Upper lobe of left lung (tissue), 6 donors: ENCODE measurements around the gene KIF25. TPM values are rescaled to one million over a fixed set of nuclear protein-coding genes. Genes with fewer than 3 reads are reported as not detected.

ENCODE experiments used
- ATAC-seq, 2 donors: fragments of 200-7000 bp; cut with Tn5 transposase; one replicate each; pipeline ENCODE4 v1.9.1; 2022; ENCODE audit warnings: mild to moderate bottlenecking in 2 of 2, moderate library complexity in 2 of 2; ENCODE audit not compliant: low FRiP score in 2 of 2
- DNase-seq, 2 donors: peaks; one replicate each; pipeline ENCODE4 v3.0.0-alpha.2; 2019 to 2020
- H3K27ac ChIP-seq, 4 donors: fragments of 200-600 bp; sonication (generic); one replicate each; pipeline ENCODE4 v1.5.1; 2016 to 2019
- H3K27me3 ChIP-seq, 4 donors: fragments of 200-600 bp; sonication (generic); one replicate each; pipeline ENCODE4 v1.5.1; 2017 to 2019
- H3K36me3 ChIP-seq, 4 donors: fragments of 200-600 bp; sonication (generic); one replicate each; pipeline ENCODE4 v1.5.1; 2016 to 2019
- H3K4me1 ChIP-seq, 4 donors: fragments of 200-600 bp; sonication (generic); one replicate each; pipeline ENCODE4 v1.5.1; 2018 to 2019
- H3K4me3 ChIP-seq, 4 donors: fragments of 200-600 bp; sonication (generic); one replicate each; pipeline ENCODE4 v1.5.1; 2017 to 2019; ENCODE audit warnings: mild to moderate bottlenecking in 2 of 4, moderate library complexity in 1 of 4
- H3K9me3 ChIP-seq, 4 donors: fragments of 200-600 bp; sonication (generic); one replicate each; pipeline ENCODE4 v1.5.1; 2018 to 2019
- EP300 ChIP-seq, 4 donors: sonication (generic); formaldehyde crosslinking; IDR thresholded peaks; one replicate each; pipeline ENCODE4 v1.5.1; 2017; ENCODE audit warnings: antibody characterized with exemption in 4 of 4, control low read depth in 2 of 4
- POLR2A ChIP-seq, 4 donors: fragments of 450-650 bp; IDR thresholded peaks; one replicate each; pipeline ENCODE4 v1.5.1; 2016 to 2017; ENCODE audit warnings: antibody characterized with exemption in 4 of 4, mild to moderate bottlenecking in 2 of 4
- POLR2AphosphoS5 ChIP-seq, 2 donors: sonication (generic); formaldehyde crosslinking; IDR thresholded peaks; one replicate each; pipeline ENCODE4 v1.5.1; 2017; ENCODE audit warnings: antibody characterized with exemption in 2 of 2
- WGBS, 2 donors: methylation state at CpG; one replicate each; pipeline ENCODE4 v1.1.5; 2017 to 2018; 5-methylcytosine and 5-hydroxymethylcytosine counted together
- total RNA-seq, 6 donors: library from RNA; depleted of rRNA in 4 of 6; stranded (reverse); fragments of >200 nt in 4 of 6; gene quantifications; one replicate each; pipeline versions ENCODE4 v1.1.0 to v1.2.1, GENCODE V29; 2016 to 2021
- TF ChIP-seq, protein P1 (sequence below), 6 experiments: fragments of 450-650 bp in 4 of 6; fragments of 200-600 bp in 2 of 6; sonication (generic) in 2 of 6; IDR thresholded peaks; one replicate each; pipeline ENCODE4 v1.5.1; 2016 to 2019; ENCODE audit warnings: antibody characterized with exemption in 6 of 6
- donor health status: DM: no; HTN: no; CAD: no; lungs with moderate emphysema.
- donor health status: DM: no; HTN: yes; CAD: no; lungs with severe emphysema.

KIF25 gene
- total RNA-seq, 6 donors from 2014 or later = 0.17 to 0.54 (median 0.30) TPM; not detected in 3

GRCh38 chr6:167956983-167957492 lies 40.4 kb upstream of the KIF25 start:
- Histone ChIP-seq H3K27ac (peak overlapping the region in 3 of 4 donors; percentile 6 to 46 (median 32)), H3K4me3 (no peak overlapping the region), H3K9me3 (no peaks in the 10 kb centered on the region), H3K4me1 (peaks cover 0 to 6% (median 4%) of the 10 kb centered on the region in 4 donors), H3K36me3 (peaks cover 0 to 35% (median 10%) of the 10 kb centered on the region in 4 donors), H3K27me3 (no peaks in the 10 kb centered on the region)
- ATAC-seq (peak; percentile 28 to 72), DNase-seq (peak in 1 of 2 donors; percentile 22)
- TF ChIP-seq EP300 (IDR thresholded peaks at IDR 0.05) (no peak), POLR2AphosphoS5 (IDR thresholded peaks at IDR 0.05) (no peak), POLR2A (IDR thresholded peaks at IDR 0.05) (no peak)
- TF ChIP-seq, protein P1, sequence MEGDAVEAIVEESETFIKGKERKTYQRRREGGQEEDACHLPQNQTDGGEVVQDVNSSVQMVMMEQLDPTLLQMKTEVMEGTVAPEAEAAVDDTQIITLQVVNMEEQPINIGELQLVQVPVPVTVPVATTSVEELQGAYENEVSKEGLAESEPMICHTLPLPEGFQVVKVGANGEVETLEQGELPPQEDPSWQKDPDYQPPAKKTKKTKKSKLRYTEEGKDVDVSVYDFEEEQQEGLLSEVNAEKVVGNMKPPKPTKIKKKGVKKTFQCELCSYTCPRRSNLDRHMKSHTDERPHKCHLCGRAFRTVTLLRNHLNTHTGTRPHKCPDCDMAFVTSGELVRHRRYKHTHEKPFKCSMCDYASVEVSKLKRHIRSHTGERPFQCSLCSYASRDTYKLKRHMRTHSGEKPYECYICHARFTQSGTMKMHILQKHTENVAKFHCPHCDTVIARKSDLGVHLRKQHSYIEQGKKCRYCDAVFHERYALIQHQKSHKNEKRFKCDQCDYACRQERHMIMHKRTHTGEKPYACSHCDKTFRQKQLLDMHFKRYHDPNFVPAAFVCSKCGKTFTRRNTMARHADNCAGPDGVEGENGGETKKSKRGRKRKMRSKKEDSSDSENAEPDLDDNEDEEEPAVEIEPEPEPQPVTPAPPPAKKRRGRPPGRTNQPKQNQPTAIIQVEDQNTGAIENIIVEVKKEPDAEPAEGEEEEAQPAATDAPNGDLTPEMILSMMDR (IDR thresholded peaks at IDR 0.05) = no peak
- 79 to 80% methylated on average over 8 of the region's 8 CpGs for WGBS, 2 donors

GRCh38 chr6:167957626-167958025 lies 39.8 kb upstream of the KIF25 start:
- Histone ChIP-seq H3K36me3 (peaks cover 0 to 34% (median 7%) of the 10 kb centered on the region in 4 donors), H3K4me3 (no peak overlapping the region), H3K27ac (peak overlapping the region in 1 of 4 donors; percentile 46), H3K4me1 (peaks cover 0 to 6% (median 4%) of the 10 kb centered on the region in 4 donors), H3K9me3 (no peaks in the 10 kb centered on the region), H3K27me3 (no peaks in the 10 kb centered on the region)
- no peak for TF ChIP-seq EP300 (IDR thresholded peaks at IDR 0.05)
- TF ChIP-seq POLR2A (IDR thresholded peaks at IDR 0.05) = no peak
- TF ChIP-seq POLR2AphosphoS5 (IDR thresholded peaks at IDR 0.05) = no peak
- TF ChIP-seq, protein P1 (IDR thresholded peaks at IDR 0.05) = no peak
- ATAC-seq = no peak
- DNase-seq = no peak
- 92 to 100% methylated on average over 4 to 6 of the region's 6 CpGs for WGBS, 2 donors

DNA sequence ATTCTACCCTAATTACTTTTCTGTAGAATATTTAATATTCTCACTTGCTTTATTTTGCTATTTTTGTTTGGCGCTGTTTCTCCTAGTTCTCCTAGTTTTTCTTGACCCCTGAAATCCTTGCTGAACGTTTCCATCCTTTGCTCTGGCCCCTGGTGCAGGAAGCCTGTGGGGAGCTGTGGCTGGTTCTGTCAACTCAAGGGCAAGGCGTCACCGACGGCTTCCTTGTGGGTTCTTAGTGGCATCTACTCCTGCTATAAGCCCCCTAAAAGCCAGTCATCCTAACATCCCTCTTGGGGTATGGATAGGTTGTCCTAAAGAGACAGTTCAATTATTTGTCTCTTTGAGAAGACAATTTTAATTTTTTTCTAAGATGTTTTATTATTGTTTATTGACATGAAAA lies 36.9 kb upstream of the KIF25 start:
- 78 to 85% methylated on average over 5 of the region's 5 CpGs for WGBS, 2 donors
- Histone ChIP-seq H3K9me3 (no peaks in the 10 kb centered on the region), H3K27me3 (no peaks in the 10 kb centered on the region), H3K36me3 (peaks cover 0 to 32% (median 6%) of the 10 kb centered on the region in 4 donors), H3K4me3 (no peak overlapping the region), H3K27ac (no peak overlapping the region), H3K4me1 (peaks cover 6 to 24% (median 13%) of the 10 kb centered on the region in 4 donors)
- ATAC-seq (no peak), DNase-seq (no peak)
- TF ChIP-seq EP300 (IDR thresholded peaks at IDR 0.05) (no peak), POLR2A (IDR thresholded peaks at IDR 0.05) (no peak), POLR2AphosphoS5 (IDR thresholded peaks at IDR 0.05) (no peak)
- TF ChIP-seq, protein P1 (IDR thresholded peaks at IDR 0.05) = no peak

DNA sequence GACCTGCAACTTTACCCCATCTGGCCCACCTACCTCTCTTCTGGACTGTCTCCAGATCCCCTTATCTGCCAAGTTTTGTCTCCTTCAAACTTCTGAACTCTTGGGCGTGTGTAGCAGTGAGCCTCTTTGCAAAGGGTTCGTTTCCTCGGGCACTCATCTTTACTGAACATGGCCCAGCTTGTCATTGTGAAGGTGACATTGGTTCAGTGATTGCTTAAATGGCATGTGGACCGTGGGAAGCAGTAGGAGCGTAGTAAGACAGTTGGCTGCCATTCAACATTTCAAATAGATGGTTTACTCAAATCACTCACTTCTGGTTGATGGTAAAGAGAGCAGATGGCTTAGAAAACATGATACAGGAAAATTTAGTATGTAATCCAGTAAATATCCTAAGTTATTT lies 34.8 kb upstream of the KIF25 start:
- peaks cover 6 to 34% (median 18%) of the 10 kb centered on the region in 4 donors for H3K4me1 ChIP-seq
- 68 to 69% methylated on average over 5 of the region's 5 CpGs for whole genome bisulfite sequencing, 2 donors
- H3K9me3 ChIP-seq = no peaks in the 10 kb centered on the region

More for the DNA sequence above, 34.8 kb upstream of the KIF25 start:
- no peak overlapping the region for H3K27ac ChIP-seq
- H3K36me3 ChIP-seq = peaks cover 0 to 47% (median 18%) of the 10 kb centered on the region in 4 donors
- no peak overlapping the region for H3K4me3 ChIP-seq
- TF ChIP-seq EP300 (IDR thresholded peaks at IDR 0.05) = no peak
- TF ChIP-seq POLR2AphosphoS5 (IDR thresholded peaks at IDR 0.05) = no peak
- TF ChIP-seq, protein P1 (IDR thresholded peaks at IDR 0.05) = no peak
- no peak for TF ChIP-seq POLR2A (IDR thresholded peaks at IDR 0.05)
- H3K27me3 ChIP-seq = no peaks in the 10 kb centered on the region
- DNase-seq (no peak), ATAC-seq (no peak)
